Osteoblast (primary cell): ENCODE measurements around the gene ATP9A. TPM values are rescaled to one million over a fixed set of nuclear protein-coding genes. Genes with fewer than 3 reads are reported as not detected.
A peak's percentile ranks its signal among the peaks of the same experiment; 100 is the strongest.

Experiments used
- DNase-seq: peaks from one replicate; pipeline ENCODE4 v3.0.0; 2011; ENCODE audit warnings: low spot score, mixed read lengths; ENCODE audit not compliant: insufficient read length; ENCODE audit errors: missing footprints
- H2AFZ ChIP-seq: 2 replicates; pipeline ENCODE4 v1.6.0; 2011; ENCODE audit warnings: mild to moderate bottlenecking, low read length
- H3K27ac ChIP-seq: 2 replicates; pipeline ENCODE4 v1.5.1; 2011; ENCODE audit warnings: mild to moderate bottlenecking, low read depth, low read length, moderate library complexity
- H3K27me3 ChIP-seq: 2 replicates; pipeline ENCODE4 v1.6.0; 2012; ENCODE audit warnings: mild to moderate bottlenecking, control low read depth, inconsistent platforms, low read length, moderate library complexity; ENCODE audit not compliant: insufficient read depth
- H3K36me3 ChIP-seq: 2 replicates; pipeline ENCODE4 v1.5.1; 2011; ENCODE audit warnings: mild to moderate bottlenecking, low read length, control low read depth, moderate library complexity; ENCODE audit not compliant: insufficient read depth
- H3K4me1 ChIP-seq: 2 replicates; pipeline ENCODE4 v1.5.1; 2011; ENCODE audit warnings: mild to moderate bottlenecking, low read length, control low read depth, moderate library complexity; ENCODE audit not compliant: insufficient read depth
- H3K4me2 ChIP-seq: 2 replicates; pipeline ENCODE4 v1.6.0; 2011; ENCODE audit warnings: mild to moderate bottlenecking, low read length; ENCODE audit not compliant: insufficient read depth
- H3K4me3 ChIP-seq: fragments of 200-600 bp; sonication (generic); 3 replicates; pipeline ENCODE4 v1.5.1; 2012; ENCODE audit warnings: mild to moderate bottlenecking, low read length, inconsistent platforms; ENCODE audit not compliant: insufficient read depth
- H3K79me2 ChIP-seq: 2 replicates; pipeline ENCODE4 v1.6.0; 2012; ENCODE audit warnings: mild to moderate bottlenecking, low read length, control low read depth, inconsistent platforms; ENCODE audit not compliant: insufficient read depth
- H3K9me3 ChIP-seq: 2 replicates; pipeline ENCODE4 v1.5.1; 2011; ENCODE audit warnings: low read depth, low read length, control low read depth
- H4K20me1 ChIP-seq: 2 replicates; pipeline ENCODE4 v1.6.0; 2012; ENCODE audit warnings: mild to moderate bottlenecking, low read length, control low read depth; ENCODE audit not compliant: insufficient read depth
- CTCF ChIP-seq: IDR thresholded peaks from 2 replicates; pipeline ENCODE4 v1.5.1; 2011; ENCODE audit warnings: mild to moderate bottlenecking, low read depth, low read length, moderate library complexity; ENCODE audit errors: extremely low read depth
- total RNA-seq: library from RNA; depleted of rRNA; stranded (reverse); fragments of >200 nt; gene quantifications from 2 replicates; pipeline ENCODE4 v1.2.3, GENCODE V29; 2012

The ATP9A gene
- total RNA-seq, 1 donor = 48.9 TPM

- Histone ChIP-seq H3K36me3 (no peaks in the 10 kb centered on the region), H3K4me1 (peaks cover 12% of the 10 kb centered on the region), H3K4me2 (no peak overlapping the region), H3K9me3 (no peaks in the 10 kb centered on the region), H3K4me3 (no peak overlapping the region), H4K20me1 (no peaks in the 10 kb centered on the region), H3K27ac (no peak overlapping the region), H3K27me3 (no peaks in the 10 kb centered on the region), H2AFZ (no peak overlapping the region), H3K79me2 (no peaks in the 10 kb centered on the region)
- peak; percentile 37 for DNase-seq
- no peak for TF ChIP-seq CTCF
Measured at GRCh38 chr20:51596668-51597388, 171.4 kb downstream of the ATP9A start.

- H3K36me3 ChIP-seq = no peaks in the 10 kb centered on the region
- no peak overlapping the region for H3K4me3 ChIP-seq
- H3K27ac ChIP-seq = no peak overlapping the region
- H3K79me2 ChIP-seq = no peaks in the 10 kb centered on the region
- H3K4me1 ChIP-seq = peaks cover 12% of the 10 kb centered on the region
- no peak overlapping the region for H3K4me2 ChIP-seq
- no peaks in the 10 kb centered on the region for H3K27me3 ChIP-seq
- no peak for DNase-seq
- no peak overlapping the region for H2AFZ ChIP-seq
- no peaks in the 10 kb centered on the region for H3K9me3 ChIP-seq
- no peaks in the 10 kb centered on the region for H4K20me1 ChIP-seq
- no peak for TF ChIP-seq CTCF
Measured at GRCh38 chr20:51595744-51596143, 172.4 kb downstream of the ATP9A start.

GRCh38 chr20:51595058-51595532 lies 173.1 kb downstream of the ATP9A start:
- peak; percentile 93 for DNase-seq
- peak overlapping the region; percentile 42 for H3K27ac ChIP-seq
- no peaks in the 10 kb centered on the region for H4K20me1 ChIP-seq
- H3K9me3 ChIP-seq = no peaks in the 10 kb centered on the region
- no peak overlapping the region for H3K4me3 ChIP-seq
- no peaks in the 10 kb centered on the region for H3K27me3 ChIP-seq
- no peak overlapping the region for H2AFZ ChIP-seq
- no peaks in the 10 kb centered on the region for H3K79me2 ChIP-seq
- no peaks in the 10 kb centered on the region for H3K36me3 ChIP-seq
- H3K4me1 ChIP-seq = peaks cover 12% of the 10 kb centered on the region
- H3K4me2 ChIP-seq = peak overlapping the region; percentile 63
- peak; percentile 95 for TF ChIP-seq CTCF

- no peaks in the 10 kb centered on the region for H3K9me3 ChIP-seq
- H3K4me1 ChIP-seq = peaks cover 12% of the 10 kb centered on the region
- H3K4me3 ChIP-seq = peak overlapping the region; percentile 5
- H3K27ac ChIP-seq = peak overlapping the region; percentile 42
- no peak for TF ChIP-seq CTCF
- peak overlapping the region; percentile 63 for H3K4me2 ChIP-seq
- DNase-seq = peak; percentile 59
- no peaks in the 10 kb centered on the region for H3K27me3 ChIP-seq
- H2AFZ ChIP-seq = no peak overlapping the region
- no peaks in the 10 kb centered on the region for H3K36me3 ChIP-seq
- no peaks in the 10 kb centered on the region for H3K79me2 ChIP-seq
- H4K20me1 ChIP-seq = no peaks in the 10 kb centered on the region
Measured at GRCh38 chr20:51594236-51595057, 173.7 kb downstream of the ATP9A start.
